Measurements from ENCODE around the gene COL21A1. TPM values are rescaled to one million over a fixed set of nuclear protein-coding genes. Genes with fewer than 3 reads are reported as not detected.

The COL21A1 gene
- total and polyA plus RNA-seq, 3 experiments from 2014 or later = not detected

DNA sequence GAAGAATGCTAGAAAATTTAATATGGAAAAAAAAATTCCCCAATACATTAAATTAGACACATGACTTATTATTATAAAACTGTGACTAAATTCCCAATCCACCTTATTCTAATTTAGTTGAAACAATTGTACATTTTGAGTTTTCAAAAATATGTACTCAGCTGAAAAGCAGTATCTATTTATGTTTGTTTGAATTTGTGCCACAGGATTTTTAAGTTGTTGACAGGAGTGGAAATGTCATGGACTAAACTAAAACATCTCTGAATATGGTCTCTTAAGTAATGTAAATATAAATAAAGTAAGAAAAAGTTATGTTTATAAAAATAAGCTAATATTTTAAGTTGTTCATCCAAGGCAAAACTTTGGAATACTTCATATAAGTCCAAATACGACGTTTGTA, 86.9 kb downstream of the COL21A1 start:
- ChIA-PET CTCF (no interaction called here), POLR2A (no interaction called here)
- no peaks in the 10 kb centered on the region for H3K27me3 Mint-ChIP-seq
- Histone ChIP-seq H3K9me3 (ENCODE audit: low read length) (no peaks in the 10 kb centered on the region), H3K36me3 (ENCODE audit: insufficient read depth, low read length) (no peaks in the 10 kb centered on the region), H3K4me1 (ENCODE audit: insufficient read depth, low read length) (no peaks in the 10 kb centered on the region), H3K4me3 (ENCODE audit: low read length) (no peak overlapping the region), H3K27ac (ENCODE audit: low read depth, low read length) (no peak overlapping the region), H3K27me3 (ENCODE audit: insufficient read depth, low read length, poor library complexity, severe bottlenecking) (no peaks in the 10 kb centered on the region)
- no peak overlapping the region for H3K27ac Mint-ChIP-seq
- no peak overlapping the region for H3K4me3 Mint-ChIP-seq
- no peaks in the 10 kb centered on the region for H3K36me3 Mint-ChIP-seq
- H3K9me3 Mint-ChIP-seq = peaks cover 8 to 26% (median 10%) of the 10 kb centered on the region in 5 donors
- no peak for DNase-seq
- no peaks in the 10 kb centered on the region for H3K4me1 Mint-ChIP-seq

DNA sequence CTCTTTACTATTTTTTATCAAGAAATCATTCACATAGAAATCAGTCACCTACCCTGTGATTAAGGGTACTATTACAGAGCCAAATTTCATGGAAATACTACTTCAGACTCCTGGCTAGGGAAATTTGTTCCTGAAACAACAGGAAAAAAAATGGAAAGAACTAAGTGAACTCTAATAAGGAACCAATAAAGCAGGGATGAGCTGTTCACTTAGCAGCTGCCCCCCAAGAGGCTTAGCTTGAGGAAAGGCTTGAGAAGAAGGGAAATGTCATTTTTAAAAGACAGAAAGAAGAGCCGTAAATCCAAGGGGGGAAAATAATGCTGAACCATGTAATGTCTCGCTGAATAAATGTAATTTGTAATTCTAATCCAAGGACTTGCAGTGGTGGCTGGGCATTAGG, 88.8 kb downstream of the COL21A1 start:
- H3K27me3 ChIP-seq (ENCODE audit: insufficient read depth, low read length, poor library complexity, severe bottlenecking) = no peaks in the 10 kb centered on the region
- Mint-ChIP-seq H3K4me1 (no peaks in the 10 kb centered on the region), H3K27me3 (no peaks in the 10 kb centered on the region), H3K9me3 (peaks cover 8 to 39% (median 16%) of the 10 kb centered on the region in 5 donors), H3K4me3 (no peak overlapping the region), H3K36me3 (no peaks in the 10 kb centered on the region), H3K27ac (no peak overlapping the region)
- no peaks in the 10 kb centered on the region for H3K9me3 ChIP-seq (ENCODE audit: low read length)
- ChIA-PET POLR2A (no interaction called here), CTCF (no interaction called here)
- H3K4me3 ChIP-seq (ENCODE audit: low read length) = no peak overlapping the region
- no peaks in the 10 kb centered on the region for H3K4me1 ChIP-seq (ENCODE audit: insufficient read depth, low read length)
- no peaks in the 10 kb centered on the region for H3K36me3 ChIP-seq (ENCODE audit: insufficient read depth, low read length)
- DNase-seq = no peak
- H3K27ac ChIP-seq (ENCODE audit: low read depth, low read length) = no peak overlapping the region

DNA sequence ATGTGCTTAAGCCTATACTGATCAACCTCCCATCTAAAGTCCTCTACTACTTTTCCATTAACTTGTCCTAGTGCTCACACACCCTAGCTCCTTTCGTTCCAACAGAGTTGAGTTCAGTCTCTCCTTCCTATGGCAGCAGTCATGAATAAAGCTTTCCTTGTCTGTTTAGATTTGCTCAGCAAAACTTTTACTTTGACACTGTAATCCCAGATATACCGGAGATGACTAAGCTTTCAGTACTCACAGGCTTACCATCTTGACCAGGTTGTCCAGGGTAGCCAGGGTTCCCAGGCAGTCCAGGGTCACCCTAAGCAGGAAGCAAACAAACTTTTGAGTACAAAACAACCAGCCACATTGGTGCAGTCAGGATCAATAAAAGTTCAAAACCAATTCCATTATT, 90.7 kb downstream of the COL21A1 start:
- Histone ChIP-seq H3K4me3 (ENCODE audit: low read length) (no peak overlapping the region), H3K36me3 (ENCODE audit: insufficient read depth, low read length) (no peaks in the 10 kb centered on the region), H3K27ac (ENCODE audit: low read depth, low read length) (no peak overlapping the region), H3K4me1 (ENCODE audit: insufficient read depth, low read length) (no peaks in the 10 kb centered on the region), H3K27me3 (ENCODE audit: insufficient read depth, low read length, poor library complexity, severe bottlenecking) (no peaks in the 10 kb centered on the region), H3K9me3 (ENCODE audit: low read length) (no peaks in the 10 kb centered on the region)
- ChIA-PET CTCF (no interaction called here), POLR2A (no interaction called here)
- H3K4me1 Mint-ChIP-seq = no peaks in the 10 kb centered on the region
- peaks cover 7 to 35% (median 23%) of the 10 kb centered on the region in 5 donors for H3K9me3 Mint-ChIP-seq
- H3K27ac Mint-ChIP-seq = no peak overlapping the region
- no peak overlapping the region for H3K4me3 Mint-ChIP-seq
- no peaks in the 10 kb centered on the region for H3K27me3 Mint-ChIP-seq
- DNase-seq = no peak
- H3K36me3 Mint-ChIP-seq = no peaks in the 10 kb centered on the region

DNA sequence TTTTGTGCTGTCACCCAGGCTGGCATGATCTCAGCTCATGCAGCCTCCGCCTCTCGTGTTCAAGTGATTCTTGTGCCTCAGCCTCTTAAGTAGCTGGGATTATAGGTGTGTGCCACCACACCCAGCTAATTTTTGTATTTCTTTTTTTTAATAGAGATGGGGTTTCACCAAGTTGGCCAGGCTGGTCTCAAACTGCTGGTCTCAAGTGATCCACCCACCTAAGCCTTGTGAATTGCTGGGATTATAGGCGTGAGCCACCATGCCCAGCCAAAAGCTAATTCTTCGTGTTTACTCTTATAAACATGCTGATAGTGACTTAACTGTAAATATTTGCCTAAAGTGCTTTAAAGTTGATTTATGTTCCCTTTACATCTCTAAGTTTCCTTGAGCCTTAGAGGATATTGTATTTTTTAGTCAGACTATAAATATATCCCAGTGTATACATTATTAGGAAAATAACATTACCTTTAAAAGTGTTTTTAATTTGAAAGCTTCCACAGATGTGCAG, 91.7 kb downstream of the COL21A1 start:
- CTCF ChIA-PET = no interaction called here
- Mint-ChIP-seq H3K4me1 (no peaks in the 10 kb centered on the region), H3K36me3 (no peaks in the 10 kb centered on the region), H3K9me3 (peaks cover 7 to 35% (median 23%) of the 10 kb centered on the region in 5 donors), H3K4me3 (no peak overlapping the region), H3K27ac (no peak overlapping the region), H3K27me3 (no peaks in the 10 kb centered on the region)
- no peaks in the 10 kb centered on the region for H3K9me3 ChIP-seq (ENCODE audit: low read length)
- no peak overlapping the region for H3K27ac ChIP-seq (ENCODE audit: low read depth, low read length)
- no peak overlapping the region for H3K4me3 ChIP-seq (ENCODE audit: low read length)
- no peak for DNase-seq
- no peaks in the 10 kb centered on the region for H3K36me3 ChIP-seq (ENCODE audit: insufficient read depth, low read length)
- no peaks in the 10 kb centered on the region for H3K27me3 ChIP-seq (ENCODE audit: insufficient read depth, low read length, poor library complexity, severe bottlenecking)
- no peaks in the 10 kb centered on the region for H3K4me1 ChIP-seq (ENCODE audit: insufficient read depth, low read length)
- POLR2A ChIA-PET = no interaction called here

DNA sequence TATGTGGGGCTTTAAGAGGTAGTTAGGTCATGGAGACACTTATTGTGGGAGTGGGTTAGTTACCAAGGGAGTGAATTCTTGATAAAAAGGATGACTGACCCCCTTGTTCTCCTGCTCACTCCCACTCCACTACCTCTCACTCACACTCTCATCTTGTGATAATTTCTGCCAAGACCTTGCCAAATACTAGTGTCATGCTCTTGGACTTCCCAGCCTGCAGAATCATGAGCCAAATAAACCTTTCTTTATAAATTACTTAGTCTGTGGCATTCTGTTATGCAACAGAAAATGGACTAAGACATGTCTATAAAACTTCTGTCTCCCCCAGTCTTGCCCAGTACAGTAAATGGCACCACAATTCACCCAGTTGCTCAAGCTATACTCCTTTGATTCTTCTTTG, 93.3 kb downstream of the COL21A1 start:
- Histone ChIP-seq H3K36me3 (ENCODE audit: insufficient read depth, low read length) (no peaks in the 10 kb centered on the region), H3K9me3 (ENCODE audit: low read length) (no peaks in the 10 kb centered on the region), H3K27me3 (ENCODE audit: insufficient read depth, low read length, poor library complexity, severe bottlenecking) (no peaks in the 10 kb centered on the region), H3K4me3 (ENCODE audit: low read length) (no peak overlapping the region), H3K4me1 (ENCODE audit: insufficient read depth, low read length) (no peaks in the 10 kb centered on the region), H3K27ac (ENCODE audit: low read depth, low read length) (no peak overlapping the region)
- CTCF ChIA-PET = no interaction called here
- H3K27me3 Mint-ChIP-seq = no peaks in the 10 kb centered on the region
- no peak overlapping the region for H3K4me3 Mint-ChIP-seq
- DNase-seq = no peak
- no peak overlapping the region for H3K27ac Mint-ChIP-seq
- peaks cover 11 to 39% (median 23%) of the 10 kb centered on the region in 5 donors for H3K9me3 Mint-ChIP-seq
- no peaks in the 10 kb centered on the region for H3K4me1 Mint-ChIP-seq
- no peaks in the 10 kb centered on the region for H3K36me3 Mint-ChIP-seq
- POLR2A ChIA-PET = no interaction called here

DNA sequence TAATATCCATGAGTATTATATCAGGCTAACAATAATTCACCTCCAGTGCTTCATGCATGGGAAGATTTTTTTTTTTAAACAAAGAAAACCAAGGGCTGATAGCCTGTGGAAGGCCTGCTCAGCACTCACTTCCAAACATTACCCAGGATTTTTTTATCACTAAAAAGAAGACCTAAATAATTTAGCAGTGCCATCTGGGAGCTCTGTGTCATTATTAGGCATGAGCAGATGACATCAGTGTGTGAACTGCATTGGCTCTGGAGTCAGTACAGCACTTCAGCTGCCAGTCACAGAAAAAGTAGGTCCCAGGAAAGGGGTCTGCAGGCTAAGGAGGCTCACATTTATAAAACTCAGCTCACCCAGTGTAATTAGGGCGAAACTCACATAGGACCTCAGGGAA, 94.8 kb downstream of the COL21A1 start:
- POLR2A ChIA-PET = no interaction called here
- DNase-seq = no peak
- H3K36me3 ChIP-seq (ENCODE audit: insufficient read depth, low read length) = no peaks in the 10 kb centered on the region
- Mint-ChIP-seq H3K27ac (no peak overlapping the region), H3K4me3 (no peak overlapping the region), H3K36me3 (no peaks in the 10 kb centered on the region), H3K4me1 (no peaks in the 10 kb centered on the region), H3K27me3 (no peaks in the 10 kb centered on the region), H3K9me3 (peaks cover 10 to 45% (median 27%) of the 10 kb centered on the region in 5 donors)
- H3K27me3 ChIP-seq (ENCODE audit: insufficient read depth, low read length, poor library complexity, severe bottlenecking) = no peaks in the 10 kb centered on the region
- H3K27ac ChIP-seq (ENCODE audit: low read depth, low read length) = no peak overlapping the region
- no peak overlapping the region for H3K4me3 ChIP-seq (ENCODE audit: low read length)
- H3K4me1 ChIP-seq (ENCODE audit: insufficient read depth, low read length) = no peaks in the 10 kb centered on the region
- CTCF ChIA-PET = no interaction called here
- no peaks in the 10 kb centered on the region for H3K9me3 ChIP-seq (ENCODE audit: low read length)

DNA sequence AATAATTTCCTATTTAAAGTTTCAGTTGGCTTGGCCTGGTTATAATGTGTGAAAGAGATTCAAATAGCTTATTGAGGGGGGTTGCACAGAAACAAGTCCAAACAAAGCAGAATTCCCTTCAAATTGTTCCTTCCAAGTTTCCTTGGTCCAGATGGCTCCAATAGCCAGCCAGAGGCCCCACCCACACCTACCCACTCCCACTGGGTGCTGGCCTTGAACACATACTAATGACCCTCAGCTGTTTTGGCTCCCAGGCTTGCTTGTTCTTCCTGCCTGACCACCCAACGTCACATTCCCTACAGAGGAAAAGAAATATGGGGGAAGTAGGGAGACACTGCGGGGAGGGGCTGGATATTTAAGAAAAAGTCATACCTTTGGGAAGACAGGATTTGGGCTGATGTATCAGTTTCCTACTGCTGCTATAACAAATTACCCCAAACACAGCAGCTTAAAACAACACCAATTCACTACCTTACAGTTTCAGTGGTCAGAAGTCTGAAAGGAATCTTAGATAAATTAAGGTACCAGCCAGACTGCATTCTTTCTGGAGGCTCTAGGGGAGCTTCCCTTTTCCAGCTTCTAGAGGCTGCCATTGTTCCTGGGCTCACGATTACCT, 95.7 kb downstream of the COL21A1 start:
- Histone ChIP-seq H3K4me1 (ENCODE audit: insufficient read depth, low read length) (no peaks in the 10 kb centered on the region), H3K27ac (ENCODE audit: low read depth, low read length) (no peak overlapping the region), H3K27me3 (ENCODE audit: insufficient read depth, low read length, poor library complexity, severe bottlenecking) (no peaks in the 10 kb centered on the region), H3K36me3 (ENCODE audit: insufficient read depth, low read length) (no peaks in the 10 kb centered on the region), H3K4me3 (ENCODE audit: low read length) (no peak overlapping the region), H3K9me3 (ENCODE audit: low read length) (no peaks in the 10 kb centered on the region)
- DNase-seq = no peak
- H3K27me3 Mint-ChIP-seq = no peaks in the 10 kb centered on the region
- no peaks in the 10 kb centered on the region for H3K36me3 Mint-ChIP-seq
- POLR2A ChIA-PET = no interaction called here
- H3K9me3 Mint-ChIP-seq = peaks cover 10 to 43% (median 26%) of the 10 kb centered on the region in 5 donors
- no peak overlapping the region for H3K27ac Mint-ChIP-seq
- CTCF ChIA-PET = no interaction called here
- no peaks in the 10 kb centered on the region for H3K4me1 Mint-ChIP-seq
- H3K4me3 Mint-ChIP-seq = no peak overlapping the region

DNA sequence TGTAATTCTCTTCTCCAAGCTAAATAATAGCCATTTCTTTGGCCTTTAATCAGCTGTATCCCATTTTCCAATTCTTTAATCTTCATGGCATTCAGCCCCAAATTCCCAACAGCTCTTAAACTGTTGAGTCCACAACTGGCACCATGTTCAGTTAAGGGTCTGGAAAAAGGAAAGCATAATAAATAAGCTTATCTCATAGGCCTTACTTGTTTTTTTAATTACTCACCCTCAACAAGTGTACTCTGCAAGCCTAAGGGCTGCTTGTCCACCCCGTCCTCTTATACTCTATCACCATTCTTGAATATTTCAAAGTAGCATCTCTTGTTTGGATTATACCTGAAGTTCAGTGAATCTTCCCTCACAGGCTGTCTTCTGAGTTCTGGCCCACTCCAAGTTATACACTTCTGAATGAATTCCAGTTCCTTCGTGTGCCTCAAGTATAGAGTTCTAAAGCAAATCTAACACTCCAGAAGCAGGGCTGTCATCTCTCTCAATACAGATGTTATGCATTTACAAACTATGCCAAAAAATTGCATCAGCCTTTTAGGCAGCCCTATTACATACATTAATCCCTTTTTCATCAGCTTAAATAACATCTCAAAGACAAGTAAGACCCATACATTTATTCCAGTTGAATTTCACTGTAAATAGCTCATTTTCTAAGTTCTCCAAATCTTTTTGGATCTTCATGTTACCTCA, 98.7 kb downstream of the COL21A1 start:
- Mint-ChIP-seq H3K4me3 (no peak overlapping the region), H3K36me3 (no peaks in the 10 kb centered on the region), H3K27ac (no peak overlapping the region), H3K4me1 (no peaks in the 10 kb centered on the region), H3K27me3 (no peaks in the 10 kb centered on the region), H3K9me3 (peaks cover 12 to 42% (median 14%) of the 10 kb centered on the region in 5 donors)
- ChIA-PET CTCF (no interaction called here), POLR2A (no interaction called here)
- Histone ChIP-seq H3K27ac (ENCODE audit: low read depth, low read length) (no peak overlapping the region), H3K9me3 (ENCODE audit: low read length) (no peaks in the 10 kb centered on the region), H3K4me1 (ENCODE audit: insufficient read depth, low read length) (no peaks in the 10 kb centered on the region), H3K36me3 (ENCODE audit: insufficient read depth, low read length) (no peaks in the 10 kb centered on the region), H3K27me3 (ENCODE audit: insufficient read depth, low read length, poor library complexity, severe bottlenecking) (no peaks in the 10 kb centered on the region), H3K4me3 (ENCODE audit: low read length) (no peak overlapping the region)
- DNase-seq = no peak
